Fibroblast of lung (primary cell): ENCODE results near the gene KRTAP10-1.

Experiments
- EZH2 ChIP-seq: IDR thresholded peaks from 2 replicates; pipeline ENCODE4 v1.5.1; 2012; ENCODE audit warnings: low read length, control low read depth, mild to moderate bottlenecking; ENCODE audit errors: missing control alignments
- TF ChIP-seq, protein P1 (sequence below), 2 donors: IDR thresholded peaks in 1 of 2; conservative IDR thresholded peaks in 1 of 2; 1 replicate in 1 of 2; 2 replicates in 1 of 2; pipeline ENCODE4 v1.5.1; 2011 to 2012; ENCODE audit warnings: low read length in 2 of 2, control low read depth in 1 of 2, inconsistent platforms in 1 of 2, low read depth in 1 of 2, mild to moderate bottlenecking in 1 of 2

DNA sequence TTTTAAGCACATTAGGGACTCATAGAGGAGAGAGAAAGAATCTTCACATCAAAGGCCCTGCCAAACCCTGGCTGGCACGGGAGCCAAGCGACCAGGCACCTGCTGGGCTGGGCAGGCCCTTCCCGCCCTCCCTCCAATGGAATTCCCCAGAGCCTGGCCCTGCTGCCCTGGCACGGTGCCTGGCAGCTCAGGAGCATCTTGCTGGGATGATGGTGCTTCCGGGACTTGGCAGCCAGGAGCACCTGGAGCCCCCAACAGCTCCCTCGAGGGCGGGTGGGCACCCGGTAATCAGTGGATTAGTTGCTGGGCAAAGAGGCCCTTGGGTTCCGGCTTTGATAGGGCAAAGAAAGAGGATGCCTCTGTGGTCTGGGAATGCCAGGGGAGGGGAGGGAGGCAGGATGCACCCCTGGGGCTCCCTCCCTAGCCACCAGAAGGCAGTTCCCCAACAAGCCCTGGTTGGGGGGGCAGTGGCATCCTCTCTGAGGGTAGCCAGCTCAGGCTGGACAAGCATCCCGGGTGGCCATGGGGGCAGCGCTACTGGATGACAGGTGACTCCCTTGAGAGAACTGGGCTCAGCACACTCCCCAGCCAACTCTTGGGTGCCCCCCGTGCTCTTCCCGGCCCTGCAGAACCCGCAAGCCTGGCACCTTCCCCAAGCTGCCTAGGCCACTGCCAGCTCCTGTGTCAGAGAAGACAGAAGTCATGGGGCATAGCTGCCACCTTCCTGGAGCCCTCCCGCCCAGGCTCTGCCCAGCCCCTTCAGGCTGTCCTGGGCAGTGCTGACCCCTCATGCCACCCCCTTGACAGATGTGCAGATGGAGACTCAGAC is 26.4 kb downstream of the KRTAP10-1 start:
- TF ChIP-seq, protein P1, sequence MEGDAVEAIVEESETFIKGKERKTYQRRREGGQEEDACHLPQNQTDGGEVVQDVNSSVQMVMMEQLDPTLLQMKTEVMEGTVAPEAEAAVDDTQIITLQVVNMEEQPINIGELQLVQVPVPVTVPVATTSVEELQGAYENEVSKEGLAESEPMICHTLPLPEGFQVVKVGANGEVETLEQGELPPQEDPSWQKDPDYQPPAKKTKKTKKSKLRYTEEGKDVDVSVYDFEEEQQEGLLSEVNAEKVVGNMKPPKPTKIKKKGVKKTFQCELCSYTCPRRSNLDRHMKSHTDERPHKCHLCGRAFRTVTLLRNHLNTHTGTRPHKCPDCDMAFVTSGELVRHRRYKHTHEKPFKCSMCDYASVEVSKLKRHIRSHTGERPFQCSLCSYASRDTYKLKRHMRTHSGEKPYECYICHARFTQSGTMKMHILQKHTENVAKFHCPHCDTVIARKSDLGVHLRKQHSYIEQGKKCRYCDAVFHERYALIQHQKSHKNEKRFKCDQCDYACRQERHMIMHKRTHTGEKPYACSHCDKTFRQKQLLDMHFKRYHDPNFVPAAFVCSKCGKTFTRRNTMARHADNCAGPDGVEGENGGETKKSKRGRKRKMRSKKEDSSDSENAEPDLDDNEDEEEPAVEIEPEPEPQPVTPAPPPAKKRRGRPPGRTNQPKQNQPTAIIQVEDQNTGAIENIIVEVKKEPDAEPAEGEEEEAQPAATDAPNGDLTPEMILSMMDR (conservative IDR thresholded peaks at IDR 0.05 in 1 of 2, IDR thresholded peaks at IDR 0.05 in 1 of 2; ENCODE audit: low read depth in 1 of 2, low read length in 2 of 2) = no peak
- TF ChIP-seq EZH2 = no peak
